GM12874 (cell line): ENCODE results near the gene CYB5R4.

Experiments
- CTCF ChIP-seq: IDR thresholded peaks from 2 replicates; pipeline ENCODE4 v1.5.1; 2011; ENCODE audit warnings: low read depth, mild to moderate bottlenecking, control low read depth, low read length, moderate library complexity; ENCODE audit not compliant: insufficient read depth

The CYB5R4 gene

GRCh38 chr6:83914953-83915352, 55.5 kb downstream of the CYB5R4 start:
- TF ChIP-seq CTCF, result no peak

GRCh38 chr6:83917001-83917400, 57.5 kb downstream of the CYB5R4 start:
- no peak for TF ChIP-seq CTCF

- TF ChIP-seq CTCF, result no peak
Measured at GRCh38 chr6:83920017-83920416, 60.5 kb downstream of the CYB5R4 start.

GRCh38 chr6:83921315-83921714, 61.8 kb downstream of the CYB5R4 start:
- no peak for TF ChIP-seq CTCF

- TF ChIP-seq CTCF, result no peak
Measured at GRCh38 chr6:83927470-83927869, 68.0 kb downstream of the CYB5R4 start.

GRCh38 chr6:83928286-83928685, 68.8 kb downstream of the CYB5R4 start:
- no peak for TF ChIP-seq CTCF

- no peak for TF ChIP-seq CTCF
Measured at GRCh38 chr6:83948851-83949250, 89.4 kb downstream of the CYB5R4 start.

- TF ChIP-seq CTCF, result no peak
Measured at GRCh38 chr6:83952830-83953229, 93.3 kb downstream of the CYB5R4 start.
